Esophagus muscularis mucosa (tissue), 4 donors: ENCODE data around the gene CYBRD1. TPM values are rescaled to one million over a fixed set of nuclear protein-coding genes. Genes with fewer than 3 reads are reported as not detected.
"Not testable (repeated sequence)": the region's sequence is repeated elsewhere in the genome, so short reads cannot be mapped to it uniquely, and the experiment has no call there.

Experiments
- DNase-seq: peaks from one replicate; pipeline ENCODE4 v3.0.0-alpha.2; 2017; ENCODE audit errors: extremely low spot score
- H3K27ac ChIP-seq, 4 donors: fragments of 200-600 bp; sonication (generic); replicated peaks in 1 of 4; 1 replicate in 3 of 4; 2 replicates in 1 of 4; pipeline ENCODE4 v1.5.1; 2016 to 2019; ENCODE audit warnings: mild to moderate bottlenecking in 1 of 4
- H3K27me3 ChIP-seq, 4 donors: fragments of 200-600 bp; sonication (generic); one replicate each; pipeline versions ENCODE4 v1.5.1 to v1.6.0; 2016 to 2019
- H3K36me3 ChIP-seq, 4 donors: fragments of 200-600 bp; sonication (generic); one replicate each; pipeline ENCODE4 v1.5.1; 2016 to 2019
- H3K4me1 ChIP-seq, 4 donors: fragments of 200-600 bp; sonication (generic); one replicate each; pipeline ENCODE4 v1.5.1; 2016 to 2019
- H3K4me3 ChIP-seq, 4 donors: fragments of 200-600 bp; sonication (generic); 1 replicate in 2 of 4; 2 replicates in 2 of 4; pipeline ENCODE4 v1.5.1; 2016 to 2019; ENCODE audit warnings: mild to moderate bottlenecking in 4 of 4, moderate library complexity in 1 of 4
- H3K9me3 ChIP-seq, 4 donors: fragments of 200-600 bp; sonication (generic); 1 replicate in 3 of 4; 2 replicates in 1 of 4; pipeline ENCODE4 v1.5.1; 2016 to 2019
- CTCF ChIP-seq, 3 experiments: fragments of 200-600 bp in 2 of 3; fragments of 450-650 bp in 1 of 3; sonication (generic) in 2 of 3; IDR thresholded peaks; one replicate each; pipeline ENCODE4 v1.5.1; 2017 to 2019; ENCODE audit warnings: antibody characterized with exemption in 3 of 3, mild to moderate bottlenecking in 2 of 3, moderate library complexity in 1 of 3
- EP300 ChIP-seq: sonication (generic); formaldehyde crosslinking; IDR thresholded peaks from one replicate; pipeline ENCODE4 v1.6.1; 2017; ENCODE audit warnings: antibody characterized with exemption
- POLR2A ChIP-seq: fragments of 450-650 bp; IDR thresholded peaks from one replicate; pipeline ENCODE4 v1.6.1; 2017; ENCODE audit warnings: antibody characterized with exemption, moderate library complexity, mild to moderate bottlenecking, low read depth
- POLR2AphosphoS5 ChIP-seq, 2 donors: sonication (generic); formaldehyde crosslinking; IDR thresholded peaks; one replicate each; pipeline ENCODE4 v1.6.1; 2017; ENCODE audit warnings: antibody characterized with exemption in 2 of 2
- WGBS: methylation state at CpG from one replicate; pipeline ENCODE4 v1.1.5; 2018; 5-methylcytosine and 5-hydroxymethylcytosine counted together
- intact Hi-C: fragments of 100-400 bp; cut with DNase I; formaldehyde crosslinking; loops from one replicate; pipeline ENCODE4 v1.15.1; 2023
- total RNA-seq, 4 donors: library from RNA; depleted of rRNA; stranded (reverse); fragments of >200 nt; gene quantifications; one replicate each; pipeline versions ENCODE4 v1.1.0 to v1.2.1, GENCODE V29; 2016

CYBRD1 gene
- total RNA-seq, 4 donors from 2014 or later, result 133 to 281 (median 197) TPM

GRCh38 chr2:171531291-171531690 is 9.0 kb downstream of the CYBRD1 start:
- intact Hi-C loops, result no loop called here
- H3K4me3 ChIP-seq, result no peak overlapping the region
- peaks cover 0 to 4% (median 0%) of the 10 kb centered on the region in 4 donors for H3K36me3 ChIP-seq
- no peak for TF ChIP-seq POLR2AphosphoS5 (IDR thresholded peaks at IDR 0.05)
- no peak for TF ChIP-seq CTCF (IDR thresholded peaks at IDR 0.05)
- TF ChIP-seq POLR2A, result no peak
- no peak for TF ChIP-seq EP300
- 43% methylated on average over 7 of the region's 7 CpGs for WGBS
- peaks cover 5 to 28% (median 22%) of the 10 kb centered on the region in 4 donors for H3K4me1 ChIP-seq
- H3K27ac ChIP-seq, result no peak overlapping the region
- no peaks in the 10 kb centered on the region for H3K27me3 ChIP-seq
- DNase-seq, result peak; percentile 92
- H3K9me3 ChIP-seq, result no peaks in the 10 kb centered on the region

GRCh38 chr2:171531836-171532450 is 9.7 kb downstream of the CYBRD1 start:
- peaks cover 5 to 24% (median 22%) of the 10 kb centered on the region in 4 donors for H3K4me1 ChIP-seq
- no peak overlapping the region for H3K4me3 ChIP-seq
- H3K9me3 ChIP-seq, result no peaks in the 10 kb centered on the region
- intact Hi-C loops, result no loop called here
- no peaks in the 10 kb centered on the region for H3K27me3 ChIP-seq
- TF ChIP-seq EP300 (no peak), CTCF (IDR thresholded peaks at IDR 0.05) (no peak), POLR2AphosphoS5 (IDR thresholded peaks at IDR 0.05) (no peak), POLR2A (no peak)
- H3K36me3 ChIP-seq, result peaks cover 0 to 4% (median 0%) of the 10 kb centered on the region in 4 donors
- 42% methylated on average over 3 of the region's 3 CpGs for WGBS
- no peak overlapping the region for H3K27ac ChIP-seq
- peak; percentile 14 for DNase-seq

GRCh38 chr2:171533331-171533730 is 11.1 kb downstream of the CYBRD1 start:
- DNase-seq, result peak; percentile 62
- Histone ChIP-seq H3K4me1 (peaks cover 5 to 24% (median 22%) of the 10 kb centered on the region in 4 donors), H3K4me3 (no peak overlapping the region), H3K9me3 (no peaks in the 10 kb centered on the region), H3K27me3 (no peaks in the 10 kb centered on the region), H3K27ac (no peak overlapping the region), H3K36me3 (peaks cover 0 to 2% (median 0%) of the 10 kb centered on the region in 4 donors)
- intact Hi-C loops, result no loop called here
- 100% methylated on average over 1 of the region's 1 CpG for WGBS
- no peak for TF ChIP-seq POLR2A
- no peak for TF ChIP-seq POLR2AphosphoS5 (IDR thresholded peaks at IDR 0.05)
- TF ChIP-seq EP300, result no peak
- TF ChIP-seq CTCF (IDR thresholded peaks at IDR 0.05), result no peak

GRCh38 chr2:171535528-171535927 is 13.3 kb downstream of the CYBRD1 start:
- H3K27ac ChIP-seq, intact Hi-C loops, H3K36me3 ChIP-seq, H3K9me3 ChIP-seq, H3K27me3 ChIP-seq, H3K4me3 ChIP-seq: not testable (repeated sequence)
- DNase-seq, result peak; percentile 24
- 95% methylated on average over 4 of the region's 4 CpGs for WGBS
- peaks cover 5 to 28% (median 21%) of the 10 kb centered on the region in 4 donors for H3K4me1 ChIP-seq

GRCh38 chr2:171540437-171540836 is 18.2 kb downstream of the CYBRD1 start:
- Histone ChIP-seq H3K27me3 (no peaks in the 10 kb centered on the region), H3K4me1 (peaks cover 0 to 13% (median 4%) of the 10 kb centered on the region in 4 donors), H3K36me3 (peaks cover 10 to 35% (median 28%) of the 10 kb centered on the region in 4 donors), H3K4me3 (no peak overlapping the region), H3K9me3 (no peaks in the 10 kb centered on the region), H3K27ac (no peak overlapping the region)
- WGBS, result 83% methylated on average over 4 of the region's 4 CpGs
- intact Hi-C loops, result no loop called here
- no peak for DNase-seq
- TF ChIP-seq POLR2A, result no peak
- TF ChIP-seq CTCF (IDR thresholded peaks at IDR 0.05), result no peak
- TF ChIP-seq POLR2AphosphoS5 (IDR thresholded peaks at IDR 0.05), result no peak
- no peak for TF ChIP-seq EP300
